GM23338 (cell line): ENCODE results near the gene CTNND2. TPM values are rescaled to one million over a fixed set of nuclear protein-coding genes. Genes with fewer than 3 reads are reported as not detected.

Experiments used
- ATAC-seq: fragments of 200-7000 bp; cut with Tn5 transposase; 3 replicates; pipeline ENCODE4 v1.9.1; 2020
- DNase-seq: peaks from one replicate; pipeline ENCODE4 v3.0.0-alpha.2; 2015; ENCODE audit warnings: low spot score
- H2AFZ ChIP-seq: fragments of 200-600 bp; sonication (generic); 2 replicates; pipeline ENCODE4 v1.8.0; 2016; ENCODE audit warnings: antibody characterized with exemption, mild to moderate bottlenecking, moderate library complexity
- H3F3A ChIP-seq: fragments of 200-600 bp; sonication (generic); replicated peaks from 2 replicates; pipeline ENCODE4 v1.8.0; 2017; ENCODE audit warnings: antibody characterized with exemption, mixed run types, low read depth
- H3K27ac ChIP-seq: fragments of 200-600 bp; sonication (generic); 2 replicates; pipeline ENCODE4 v1.6.1; 2016; ENCODE audit warnings: low read depth
- H3K27me3 ChIP-seq: fragments of 200-600 bp; sonication (generic); 2 replicates; pipeline ENCODE4 v1.8.0; 2016; ENCODE audit warnings: mild to moderate bottlenecking, mixed run types, moderate library complexity; ENCODE audit not compliant: insufficient read depth
- H3K36me3 ChIP-seq: fragments of 200-600 bp; sonication (generic); 2 replicates; pipeline ENCODE4 v1.8.0; 2016; ENCODE audit warnings: mild to moderate bottlenecking; ENCODE audit not compliant: insufficient read depth
- H3K4me1 ChIP-seq: fragments of 200-600 bp; sonication (generic); 2 replicates; pipeline ENCODE4 v1.8.0; 2016; ENCODE audit warnings: mild to moderate bottlenecking, moderate library complexity; ENCODE audit not compliant: insufficient read depth
- H3K4me2 ChIP-seq: fragments of 200-600 bp; sonication (generic); 2 replicates; pipeline ENCODE4 v1.7.1; 2017; ENCODE audit warnings: mixed run types
- H3K4me3 ChIP-seq: fragments of 200-600 bp; sonication (generic); 2 replicates; pipeline ENCODE4 v1.6.1; 2016; ENCODE audit warnings: mixed run types
- H3K79me2 ChIP-seq: fragments of 200-600 bp; sonication (generic); replicated peaks from 2 replicates; pipeline ENCODE4 v1.8.0; 2017; ENCODE audit warnings: mild to moderate bottlenecking; ENCODE audit not compliant: insufficient read depth
- H3K9me2 ChIP-seq: fragments of 200-600 bp; sonication (generic); 2 replicates; pipeline ENCODE4 v1.8.0; 2017; ENCODE audit not compliant: insufficient read depth
- H4K20me1 ChIP-seq: fragments of 200-600 bp; sonication (generic); replicated peaks from 2 replicates; pipeline ENCODE4 v1.8.0; 2017; ENCODE audit warnings: mild to moderate bottlenecking; ENCODE audit not compliant: insufficient read depth
- H3K27ac Mint-ChIP-seq: 2 replicates; pipeline ENCODE4 v1.8.0; 2020; ENCODE audit warnings: inconsistent platforms, mild to moderate bottlenecking, moderate library complexity, mixed read lengths
- H3K27me3 Mint-ChIP-seq: 3 replicates; pipeline ENCODE4 v1.8.0; 2022; ENCODE audit warnings: low read depth, mild to moderate bottlenecking, moderate library complexity, mixed read lengths, inconsistent platforms; ENCODE audit not compliant: insufficient read depth, poor library complexity
- H3K36me3 Mint-ChIP-seq: 3 replicates; pipeline ENCODE4 v1.8.0; 2021; ENCODE audit warnings: low read depth, mild to moderate bottlenecking, inconsistent platforms, moderate library complexity, mixed read lengths
- H3K4me1 Mint-ChIP-seq: 3 replicates; pipeline ENCODE4 v1.8.0; 2020; ENCODE audit warnings: mild to moderate bottlenecking, inconsistent platforms, mixed read lengths
- H3K4me3 Mint-ChIP-seq: 3 replicates; pipeline ENCODE4 v1.8.0; 2021; ENCODE audit warnings: moderate library complexity, mild to moderate bottlenecking, inconsistent platforms, mixed read lengths
- H3K9me3 Mint-ChIP-seq: 3 replicates; pipeline ENCODE4 v1.8.0; 2020; ENCODE audit warnings: moderate library complexity, mild to moderate bottlenecking, inconsistent platforms, mixed read lengths
- CREB1 ChIP-seq: fragments of 250-450 bp; sonication (Bioruptor Pico); IDR thresholded peaks from 2 replicates; pipeline ENCODE4 v1.5.0; 2020; ENCODE audit warnings: low read depth, mild to moderate bottlenecking, moderate library complexity
- EZH2 ChIP-seq: fragments of 200-600 bp; sonication (generic); IDR thresholded peaks from one replicate; pipeline ENCODE4 v1.8.0; 2017; ENCODE audit warnings: antibody characterized with exemption, mild to moderate bottlenecking, low read depth; ENCODE audit not compliant: unreplicated experiment
- EZH2phosphoT487 ChIP-seq: fragments of 200-600 bp; sonication (generic); IDR thresholded peaks from one replicate; pipeline ENCODE4 v1.8.1; 2018; ENCODE audit warnings: antibody characterized with exemption; ENCODE audit not compliant: unreplicated experiment
- JUNB ChIP-seq: IDR thresholded peaks from one replicate; pipeline ENCODE4 v1.6.1; 2016; ENCODE audit warnings: antibody characterized with exemption; ENCODE audit not compliant: unreplicated experiment
- NANOG ChIP-seq: IDR thresholded peaks from 2 replicates; pipeline ENCODE4 v1.6.1; 2016; ENCODE audit warnings: antibody characterized with exemption, borderline replicate concordance
- POLR2AphosphoS5 ChIP-seq: IDR thresholded peaks from 2 replicates; pipeline ENCODE4 v1.6.1; 2016; ENCODE audit warnings: antibody characterized with exemption, low read depth
- STAT1 ChIP-seq: IDR thresholded peaks from one replicate; pipeline ENCODE4 v1.6.1; 2016; ENCODE audit warnings: antibody characterized with exemption; ENCODE audit not compliant: unreplicated experiment
- ZNF114 ChIP-seq: fragments of 250-450 bp; sonication (Bioruptor Pico); IDR thresholded peaks from 2 replicates; pipeline ENCODE4 v1.5.0; 2020; ENCODE audit warnings: mild to moderate bottlenecking, moderate library complexity
- ZNF331 ChIP-seq: fragments of 250-450 bp; sonication (Bioruptor Pico); IDR thresholded peaks from 2 replicates; pipeline ENCODE4 v1.5.0; 2020; ENCODE audit warnings: low read depth, mild to moderate bottlenecking, moderate library complexity
- polyA plus RNA-seq: library from polyadenylated mRNA; unstranded; fragments of >200 nt; fragmentation: Nextera tagmentation; extraction: Ambion mirVana; gene quantifications from 2 replicates; pipeline ENCODE4 v1.2.1, GENCODE V29; 2016
- total RNA-seq: library from RNA; depleted of rRNA; stranded (reverse); fragments of >200 nt; shearing (Covaris generic); gene quantifications from 2 replicates; pipeline ENCODE4 v1.2.3, GENCODE V29; 2014
- TF ChIP-seq, protein P1 (sequence below): IDR thresholded peaks from one replicate; pipeline ENCODE4 v1.6.1; 2018; ENCODE audit warnings: antibody characterized with exemption; ENCODE audit not compliant: unreplicated experiment
- TF ChIP-seq, protein P2 (sequence below): fragments of 250-450 bp; sonication (Bioruptor Pico); IDR thresholded peaks from 2 replicates; pipeline ENCODE4 v1.5.0; 2020; ENCODE audit warnings: mild to moderate bottlenecking, moderate library complexity
- TF ChIP-seq, protein P3 (sequence below), 2 experiments: fragments of 200-600 bp in 1 of 2; sonication (generic) in 1 of 2; conservative IDR thresholded peaks; 2 replicates each; pipeline versions ENCODE4 v1.5.1 to v1.6.1; 2016 to 2017; ENCODE audit warnings: antibody characterized with exemption in 2 of 2, low read depth in 2 of 2, mild to moderate bottlenecking in 2 of 2, moderate library complexity in 1 of 2
- TF ChIP-seq, protein P4 (sequence below): IDR thresholded peaks from 2 replicates; pipeline ENCODE4 v1.6.1; 2016; ENCODE audit warnings: antibody characterized with exemption

The CTNND2 gene
- total and polyA plus RNA-seq, 2 experiments from 2014 or later: 5.1 to 7.0 TPM

DNA sequence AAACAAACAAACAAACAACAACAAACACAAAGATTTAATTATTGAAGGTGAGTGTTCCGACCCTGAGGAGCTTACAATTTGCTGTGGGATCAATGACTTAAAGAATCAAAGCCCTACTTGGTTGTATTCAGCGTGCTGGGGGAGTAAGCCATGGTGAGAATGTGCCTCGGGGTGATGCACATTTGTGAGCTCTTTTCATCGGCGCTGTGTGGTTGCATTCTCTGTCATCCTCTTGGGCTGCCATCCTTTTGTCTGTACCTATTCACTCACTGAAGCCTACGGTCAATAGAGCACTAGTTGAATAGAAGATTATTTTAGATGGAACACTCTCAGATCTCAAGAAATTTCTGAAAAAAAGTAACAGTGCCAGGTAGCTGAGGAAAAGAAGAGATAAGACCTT, 203.9 kb downstream of the CTNND2 start (continued):
- TF ChIP-seq JUNB: no peak

DNA sequence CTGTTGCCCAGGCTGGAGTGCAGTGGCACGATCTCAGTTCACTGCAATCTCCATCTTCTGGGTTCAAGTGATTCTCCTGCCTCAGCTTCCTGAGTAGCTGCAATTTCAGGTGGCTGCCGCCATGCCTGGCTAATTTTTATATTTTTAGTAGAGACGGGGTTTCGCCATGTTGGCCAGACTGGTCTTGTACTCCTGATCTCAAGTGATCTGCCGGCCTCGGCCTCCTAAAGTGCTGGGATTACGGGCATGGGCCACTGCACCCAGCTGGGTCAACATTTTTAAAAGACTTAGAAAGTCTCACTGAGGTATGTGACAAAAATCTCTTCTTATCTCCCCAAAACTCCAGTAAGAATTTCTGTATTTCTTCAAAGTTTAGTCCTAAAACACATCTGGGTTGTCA, 211.6 kb downstream of the CTNND2 start:
- Mint-ChIP-seq H3K4me1 (no peaks in the 10 kb centered on the region), H3K36me3 (no peaks in the 10 kb centered on the region), H3K27me3 (no peaks in the 10 kb centered on the region), H3K9me3 (no peaks in the 10 kb centered on the region; the same call in 1 of the 3 replicates), H3K4me3 (no peak overlapping the region), H3K27ac (no peak overlapping the region)
- Histone ChIP-seq H4K20me1 (no peaks in the 10 kb centered on the region), H3K36me3 (no peaks in the 10 kb centered on the region), H3K4me2 (no peak overlapping the region), H3K4me1 (no peaks in the 10 kb centered on the region; the same call in 1 of the 2 replicates), H3K9me2 (no peaks in the 10 kb centered on the region), H2AFZ (no peak overlapping the region), H3F3A (no peaks in the 10 kb centered on the region), H3K4me3 (no peak overlapping the region), H3K27me3 (no peaks in the 10 kb centered on the region), H3K79me2 (no peaks in the 10 kb centered on the region), H3K27ac (no peak overlapping the region)
- ATAC-seq: no peak
- TF ChIP-seq, protein P1, sequence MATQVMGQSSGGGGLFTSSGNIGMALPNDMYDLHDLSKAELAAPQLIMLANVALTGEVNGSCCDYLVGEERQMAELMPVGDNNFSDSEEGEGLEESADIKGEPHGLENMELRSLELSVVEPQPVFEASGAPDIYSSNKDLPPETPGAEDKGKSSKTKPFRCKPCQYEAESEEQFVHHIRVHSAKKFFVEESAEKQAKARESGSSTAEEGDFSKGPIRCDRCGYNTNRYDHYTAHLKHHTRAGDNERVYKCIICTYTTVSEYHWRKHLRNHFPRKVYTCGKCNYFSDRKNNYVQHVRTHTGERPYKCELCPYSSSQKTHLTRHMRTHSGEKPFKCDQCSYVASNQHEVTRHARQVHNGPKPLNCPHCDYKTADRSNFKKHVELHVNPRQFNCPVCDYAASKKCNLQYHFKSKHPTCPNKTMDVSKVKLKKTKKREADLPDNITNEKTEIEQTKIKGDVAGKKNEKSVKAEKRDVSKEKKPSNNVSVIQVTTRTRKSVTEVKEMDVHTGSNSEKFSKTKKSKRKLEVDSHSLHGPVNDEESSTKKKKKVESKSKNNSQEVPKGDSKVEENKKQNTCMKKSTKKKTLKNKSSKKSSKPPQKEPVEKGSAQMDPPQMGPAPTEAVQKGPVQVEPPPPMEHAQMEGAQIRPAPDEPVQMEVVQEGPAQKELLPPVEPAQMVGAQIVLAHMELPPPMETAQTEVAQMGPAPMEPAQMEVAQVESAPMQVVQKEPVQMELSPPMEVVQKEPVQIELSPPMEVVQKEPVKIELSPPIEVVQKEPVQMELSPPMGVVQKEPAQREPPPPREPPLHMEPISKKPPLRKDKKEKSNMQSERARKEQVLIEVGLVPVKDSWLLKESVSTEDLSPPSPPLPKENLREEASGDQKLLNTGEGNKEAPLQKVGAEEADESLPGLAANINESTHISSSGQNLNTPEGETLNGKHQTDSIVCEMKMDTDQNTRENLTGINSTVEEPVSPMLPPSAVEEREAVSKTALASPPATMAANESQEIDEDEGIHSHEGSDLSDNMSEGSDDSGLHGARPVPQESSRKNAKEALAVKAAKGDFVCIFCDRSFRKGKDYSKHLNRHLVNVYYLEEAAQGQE: no peak
- no peak for TF ChIP-seq ZNF331 (CRISPR knock-in tag)
- TF ChIP-seq STAT1: no peak
- TF ChIP-seq, protein P2, sequence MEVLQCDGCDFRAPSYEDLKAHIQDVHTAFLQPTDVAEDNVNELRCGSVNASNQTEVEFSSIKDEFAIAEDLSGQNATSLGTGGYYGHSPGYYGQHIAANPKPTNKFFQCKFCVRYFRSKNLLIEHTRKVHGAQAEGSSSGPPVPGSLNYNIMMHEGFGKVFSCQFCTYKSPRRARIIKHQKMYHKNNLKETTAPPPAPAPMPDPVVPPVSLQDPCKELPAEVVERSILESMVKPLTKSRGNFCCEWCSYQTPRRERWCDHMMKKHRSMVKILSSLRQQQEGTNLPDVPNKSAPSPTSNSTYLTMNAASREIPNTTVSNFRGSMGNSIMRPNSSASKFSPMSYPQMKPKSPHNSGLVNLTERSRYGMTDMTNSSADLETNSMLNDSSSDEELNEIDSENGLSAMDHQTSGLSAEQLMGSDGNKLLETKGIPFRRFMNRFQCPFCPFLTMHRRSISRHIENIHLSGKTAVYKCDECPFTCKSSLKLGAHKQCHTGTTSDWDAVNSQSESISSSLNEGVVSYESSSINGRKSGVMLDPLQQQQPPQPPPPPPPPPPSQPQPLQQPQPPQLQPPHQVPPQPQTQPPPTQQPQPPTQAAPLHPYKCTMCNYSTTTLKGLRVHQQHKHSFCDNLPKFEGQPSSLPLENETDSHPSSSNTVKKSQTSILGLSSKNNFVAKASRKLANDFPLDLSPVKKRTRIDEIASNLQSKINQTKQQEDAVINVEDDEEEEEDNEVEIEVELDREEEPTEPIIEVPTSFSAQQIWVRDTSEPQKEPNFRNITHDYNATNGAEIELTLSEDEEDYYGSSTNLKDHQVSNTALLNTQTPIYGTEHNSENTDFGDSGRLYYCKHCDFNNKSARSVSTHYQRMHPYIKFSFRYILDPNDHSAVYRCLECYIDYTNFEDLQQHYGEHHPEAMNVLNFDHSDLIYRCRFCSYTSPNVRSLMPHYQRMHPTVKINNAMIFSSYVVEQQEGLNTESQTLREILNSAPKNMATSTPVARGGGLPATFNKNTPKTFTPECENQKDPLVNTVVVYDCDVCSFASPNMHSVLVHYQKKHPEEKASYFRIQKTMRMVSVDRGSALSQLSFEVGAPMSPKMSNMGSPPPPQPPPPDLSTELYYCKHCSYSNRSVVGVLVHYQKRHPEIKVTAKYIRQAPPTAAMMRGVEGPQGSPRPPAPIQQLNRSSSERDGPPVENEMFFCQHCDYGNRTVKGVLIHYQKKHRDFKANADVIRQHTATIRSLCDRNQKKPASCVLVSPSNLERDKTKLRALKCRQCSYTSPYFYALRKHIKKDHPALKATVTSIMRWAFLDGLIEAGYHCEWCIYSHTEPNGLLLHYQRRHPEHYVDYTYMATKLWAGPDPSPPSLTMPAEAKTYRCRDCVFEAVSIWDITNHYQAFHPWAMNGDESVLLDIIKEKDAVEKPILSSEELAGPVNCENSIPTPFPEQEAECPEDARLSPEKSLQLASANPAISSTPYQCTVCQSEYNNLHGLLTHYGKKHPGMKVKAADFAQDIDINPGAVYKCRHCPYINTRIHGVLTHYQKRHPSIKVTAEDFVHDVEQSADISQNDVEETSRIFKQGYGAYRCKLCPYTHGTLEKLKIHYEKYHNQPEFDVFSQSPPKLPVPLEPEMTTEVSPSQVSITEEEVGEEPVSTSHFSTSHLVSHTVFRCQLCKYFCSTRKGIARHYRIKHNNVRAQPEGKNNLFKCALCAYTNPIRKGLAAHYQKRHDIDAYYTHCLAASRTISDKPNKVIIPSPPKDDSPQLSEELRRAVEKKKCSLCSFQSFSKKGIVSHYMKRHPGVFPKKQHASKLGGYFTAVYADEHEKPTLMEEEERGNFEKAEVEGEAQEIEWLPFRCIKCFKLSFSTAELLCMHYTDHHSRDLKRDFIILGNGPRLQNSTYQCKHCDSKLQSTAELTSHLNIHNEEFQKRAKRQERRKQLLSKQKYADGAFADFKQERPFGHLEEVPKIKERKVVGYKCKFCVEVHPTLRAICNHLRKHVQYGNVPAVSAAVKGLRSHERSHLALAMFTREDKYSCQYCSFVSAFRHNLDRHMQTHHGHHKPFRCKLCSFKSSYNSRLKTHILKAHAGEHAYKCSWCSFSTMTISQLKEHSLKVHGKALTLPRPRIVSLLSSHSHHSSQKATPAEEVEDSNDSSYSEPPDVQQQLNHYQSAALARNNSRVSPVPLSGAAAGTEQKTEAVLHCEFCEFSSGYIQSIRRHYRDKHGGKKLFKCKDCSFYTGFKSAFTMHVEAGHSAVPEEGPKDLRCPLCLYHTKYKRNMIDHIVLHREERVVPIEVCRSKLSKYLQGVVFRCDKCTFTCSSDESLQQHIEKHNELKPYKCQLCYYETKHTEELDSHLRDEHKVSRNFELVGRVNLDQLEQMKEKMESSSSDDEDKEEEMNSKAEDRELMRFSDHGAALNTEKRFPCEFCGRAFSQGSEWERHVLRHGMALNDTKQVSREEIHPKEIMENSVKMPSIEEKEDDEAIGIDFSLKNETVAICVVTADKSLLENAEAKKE: no peak
- no peak for TF ChIP-seq CREB1
- TF ChIP-seq, protein P3, sequence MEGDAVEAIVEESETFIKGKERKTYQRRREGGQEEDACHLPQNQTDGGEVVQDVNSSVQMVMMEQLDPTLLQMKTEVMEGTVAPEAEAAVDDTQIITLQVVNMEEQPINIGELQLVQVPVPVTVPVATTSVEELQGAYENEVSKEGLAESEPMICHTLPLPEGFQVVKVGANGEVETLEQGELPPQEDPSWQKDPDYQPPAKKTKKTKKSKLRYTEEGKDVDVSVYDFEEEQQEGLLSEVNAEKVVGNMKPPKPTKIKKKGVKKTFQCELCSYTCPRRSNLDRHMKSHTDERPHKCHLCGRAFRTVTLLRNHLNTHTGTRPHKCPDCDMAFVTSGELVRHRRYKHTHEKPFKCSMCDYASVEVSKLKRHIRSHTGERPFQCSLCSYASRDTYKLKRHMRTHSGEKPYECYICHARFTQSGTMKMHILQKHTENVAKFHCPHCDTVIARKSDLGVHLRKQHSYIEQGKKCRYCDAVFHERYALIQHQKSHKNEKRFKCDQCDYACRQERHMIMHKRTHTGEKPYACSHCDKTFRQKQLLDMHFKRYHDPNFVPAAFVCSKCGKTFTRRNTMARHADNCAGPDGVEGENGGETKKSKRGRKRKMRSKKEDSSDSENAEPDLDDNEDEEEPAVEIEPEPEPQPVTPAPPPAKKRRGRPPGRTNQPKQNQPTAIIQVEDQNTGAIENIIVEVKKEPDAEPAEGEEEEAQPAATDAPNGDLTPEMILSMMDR (conservative IDR thresholded peaks at IDR 0.05; ENCODE audit: low read depth in 2 of 2): no peak
- TF ChIP-seq, protein P4, sequence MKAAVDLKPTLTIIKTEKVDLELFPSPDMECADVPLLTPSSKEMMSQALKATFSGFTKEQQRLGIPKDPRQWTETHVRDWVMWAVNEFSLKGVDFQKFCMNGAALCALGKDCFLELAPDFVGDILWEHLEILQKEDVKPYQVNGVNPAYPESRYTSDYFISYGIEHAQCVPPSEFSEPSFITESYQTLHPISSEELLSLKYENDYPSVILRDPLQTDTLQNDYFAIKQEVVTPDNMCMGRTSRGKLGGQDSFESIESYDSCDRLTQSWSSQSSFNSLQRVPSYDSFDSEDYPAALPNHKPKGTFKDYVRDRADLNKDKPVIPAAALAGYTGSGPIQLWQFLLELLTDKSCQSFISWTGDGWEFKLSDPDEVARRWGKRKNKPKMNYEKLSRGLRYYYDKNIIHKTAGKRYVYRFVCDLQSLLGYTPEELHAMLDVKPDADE: no peak
- TF ChIP-seq JUNB: no peak
- no peak for TF ChIP-seq EZH2
- TF ChIP-seq EZH2phosphoT487: no peak
- no peak for TF ChIP-seq POLR2AphosphoS5
- no peak for TF ChIP-seq ZNF114 (CRISPR knock-in tag)
- TF ChIP-seq NANOG: no peak
- DNase-seq: no peak
